ENCODE results near the gene SPATA12. TPM values are rescaled to one million over a fixed set of nuclear protein-coding genes. Genes with fewer than 3 reads are reported as not detected.

Gene SPATA12
- total and polyA plus RNA-seq, 2 donors (not counting 3 experiments of a cell fraction or from before 2014, with no cell fraction given) = 0.18 TPM; not detected in 1

DNA sequence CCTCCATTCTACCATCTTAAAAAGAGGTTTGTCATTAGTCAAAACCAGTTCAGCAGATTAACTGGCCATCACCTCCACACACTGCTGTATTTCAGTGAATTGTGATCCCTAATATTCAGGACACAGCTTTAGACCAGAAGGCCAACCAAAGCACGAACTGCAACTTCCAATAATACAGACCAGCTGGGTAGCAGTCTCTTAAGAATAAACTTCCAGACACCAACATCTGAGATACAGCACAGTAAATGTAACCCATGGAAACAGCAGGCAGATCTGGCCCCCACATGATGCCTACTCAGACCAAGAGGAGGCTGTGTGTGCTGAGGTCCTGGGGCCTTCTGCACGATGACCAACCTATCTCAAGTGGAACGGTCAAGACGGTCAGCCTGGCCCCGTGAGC is 34.9 kb downstream of the SPATA12 start:
- DNase-seq (ENCODE audit: low read depth, low spot score) = no peak
- dilution Hi-C loops (cut with MboI; ENCODE audit: extremely low pct_ligation_motif_present, low sequenced_read_pairs) (no loop called here), intact Hi-C loops (cut with micrococcal nuclease) (no loop called here)
- no TSS peak for BruUV-seq (replicated peaks)
- no peak overlapping the region for H3K4me2 ChIP-seq (ENCODE audit: insufficient read depth, low read length)
- no peaks in the 10 kb centered on the region for H4K20me1 ChIP-seq (replicated peaks; ENCODE audit: control insufficient read depth, extremely low read depth, insufficient read depth, low read length)
- ChIA-PET POLR2A (no interaction called here), CTCF (interaction anchor here (0.9 to 2.1 kb wide), 5 partner anchors 9 to 107 kb away, joined by 3 to 6 read pairs (median 4); no protein-coding TSS in a partner anchor)
- no peaks in the 10 kb centered on the region for H3K9me1 ChIP-seq (replicated peaks; ENCODE audit: control insufficient read depth, extremely low read depth, insufficient read depth, low read length)
- no peaks in the 10 kb centered on the region for H3K36me3 ChIP-seq (ENCODE audit: control insufficient read depth in 2 of 2, extremely low read depth in 1 of 2, insufficient read depth in 2 of 2, low read length in 2 of 2)
- H3K4me1 ChIP-seq (ENCODE audit: control insufficient read depth, extremely low read depth, insufficient read depth, low read length) = peaks cover 6% of the 10 kb centered on the region
- H3K9me3 ChIP-seq (replicated peaks; ENCODE audit: control insufficient read depth, insufficient read depth, low read length) = no peaks in the 10 kb centered on the region
- TF ChIP-seq, protein P1, sequence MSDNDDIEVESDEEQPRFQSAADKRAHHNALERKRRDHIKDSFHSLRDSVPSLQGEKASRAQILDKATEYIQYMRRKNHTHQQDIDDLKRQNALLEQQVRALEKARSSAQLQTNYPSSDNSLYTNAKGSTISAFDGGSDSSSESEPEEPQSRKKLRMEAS (IDR thresholded peaks at IDR 0.05; ENCODE audit: insufficient read depth, insufficient read length) = no peak
- no peak for TF ChIP-seq GATA2 (IDR thresholded peaks at IDR 0.05; ENCODE audit: insufficient read depth, insufficient read length, low read depth, low read length)
- H3K27ac ChIP-seq (ENCODE audit: insufficient read depth, low read depth, low read length) = no peak overlapping the region
- H3K27me3 ChIP-seq (ENCODE audit: control insufficient read depth in 2 of 2, insufficient read depth in 2 of 2, low read length in 2 of 2) = peaks cover 0 to 5% of the 10 kb centered on the region in 2 experiments
- FAIRE-seq = no peak
- H2AFZ ChIP-seq (ENCODE audit: low read depth, low read length) = no peak overlapping the region
- H3K79me2 ChIP-seq (ENCODE audit: control insufficient read depth, insufficient read depth, low read length) = no peaks in the 10 kb centered on the region
- H3K4me3 ChIP-seq (replicated peaks in 1 of 3; ENCODE audit: insufficient read depth in 1 of 3, low read depth in 1 of 3, low read length in 3 of 3) = no peak overlapping the region
- H3K9ac ChIP-seq (replicated peaks; ENCODE audit: extremely low read depth, insufficient read depth, low read length) = no peak overlapping the region

DNA sequence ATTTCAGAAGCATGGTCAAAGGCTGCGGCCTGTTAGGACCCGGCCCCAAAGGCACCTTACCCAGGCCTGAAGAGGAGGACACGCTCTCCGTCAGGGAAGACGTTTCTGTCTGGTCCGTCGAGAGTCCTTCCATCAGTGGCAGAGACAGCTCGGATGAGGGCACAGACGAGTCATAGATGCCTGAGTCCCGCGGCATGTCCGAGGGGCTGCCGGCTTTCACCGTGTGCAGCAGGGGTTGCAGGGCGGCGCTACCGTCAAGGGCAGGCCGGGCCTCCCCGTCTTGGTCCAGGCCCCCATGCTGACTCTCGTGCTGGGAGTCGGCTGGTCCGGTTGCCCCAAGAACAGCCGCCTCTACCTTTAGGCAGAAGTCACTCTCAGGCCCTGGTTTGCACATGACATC is 37.1 kb downstream of the SPATA12 start:
- H4K20me1 ChIP-seq (replicated peaks; ENCODE audit: control insufficient read depth, extremely low read depth, insufficient read depth, low read length) = no peaks in the 10 kb centered on the region
- intact Hi-C loops (cut with micrococcal nuclease) = no loop called here
- POLR2A ChIA-PET = no interaction called here
- H2AFZ ChIP-seq (ENCODE audit: low read depth, low read length) = no peak overlapping the region
- CTCF ChIA-PET = interaction anchor here (1.6 kb wide), 1 partner anchor 82 kb away, joined by 3 read pairs; no protein-coding TSS in a partner anchor
- no peaks in the 10 kb centered on the region for H3K9me3 ChIP-seq (replicated peaks; ENCODE audit: control insufficient read depth, insufficient read depth, low read length)
- BruUV-seq (replicated peaks) = no TSS peak
- H3K4me2 ChIP-seq (ENCODE audit: insufficient read depth, low read length) = no peak overlapping the region
- no peaks in the 10 kb centered on the region for H3K9me1 ChIP-seq (replicated peaks; ENCODE audit: control insufficient read depth, extremely low read depth, insufficient read depth, low read length)
- H3K9ac ChIP-seq (replicated peaks; ENCODE audit: extremely low read depth, insufficient read depth, low read length) = no peak overlapping the region
- H3K4me1 ChIP-seq (ENCODE audit: control insufficient read depth, extremely low read depth, insufficient read depth, low read length) = peaks cover 6% of the 10 kb centered on the region
- DNase-seq (ENCODE audit: low read depth, low spot score) = no peak
- dilution Hi-C loops (cut with MboI; ENCODE audit: extremely low pct_ligation_motif_present, low sequenced_read_pairs) = no loop called here
- TF ChIP-seq EZH2 (IDR thresholded peaks at IDR 0.05; ENCODE audit: borderline replicate concordance, low read depth, low read length, severe bottlenecking) (no peak), GATA2 (IDR thresholded peaks at IDR 0.05; ENCODE audit: insufficient read depth, insufficient read length, low read depth, low read length) (no peak), JUN (IDR thresholded peaks at IDR 0.05; ENCODE audit: borderline replicate concordance, insufficient read depth, insufficient read length, low read depth) (no peak), POLR2A (IDR thresholded peaks at IDR 0.05; ENCODE audit: low read depth, low read length) (no peak), MYC (IDR thresholded peaks at IDR 0.05; ENCODE audit: low read depth, low read length) (no peak), POLR2AphosphoS5 (IDR thresholded peaks at IDR 0.05; ENCODE audit: insufficient read depth, low read depth, low read length) (no peak), FOS (IDR thresholded peaks at IDR 0.05; ENCODE audit: borderline replicate concordance, insufficient read depth, low read length) (no peak)
- TF ChIP-seq, protein P1 (IDR thresholded peaks at IDR 0.05; ENCODE audit: insufficient read depth, insufficient read length) = no peak
- TF ChIP-seq, protein P2, sequence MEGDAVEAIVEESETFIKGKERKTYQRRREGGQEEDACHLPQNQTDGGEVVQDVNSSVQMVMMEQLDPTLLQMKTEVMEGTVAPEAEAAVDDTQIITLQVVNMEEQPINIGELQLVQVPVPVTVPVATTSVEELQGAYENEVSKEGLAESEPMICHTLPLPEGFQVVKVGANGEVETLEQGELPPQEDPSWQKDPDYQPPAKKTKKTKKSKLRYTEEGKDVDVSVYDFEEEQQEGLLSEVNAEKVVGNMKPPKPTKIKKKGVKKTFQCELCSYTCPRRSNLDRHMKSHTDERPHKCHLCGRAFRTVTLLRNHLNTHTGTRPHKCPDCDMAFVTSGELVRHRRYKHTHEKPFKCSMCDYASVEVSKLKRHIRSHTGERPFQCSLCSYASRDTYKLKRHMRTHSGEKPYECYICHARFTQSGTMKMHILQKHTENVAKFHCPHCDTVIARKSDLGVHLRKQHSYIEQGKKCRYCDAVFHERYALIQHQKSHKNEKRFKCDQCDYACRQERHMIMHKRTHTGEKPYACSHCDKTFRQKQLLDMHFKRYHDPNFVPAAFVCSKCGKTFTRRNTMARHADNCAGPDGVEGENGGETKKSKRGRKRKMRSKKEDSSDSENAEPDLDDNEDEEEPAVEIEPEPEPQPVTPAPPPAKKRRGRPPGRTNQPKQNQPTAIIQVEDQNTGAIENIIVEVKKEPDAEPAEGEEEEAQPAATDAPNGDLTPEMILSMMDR (IDR thresholded peaks at IDR 0.05; ENCODE audit: extremely low read depth in 1 of 2, insufficient read depth in 1 of 2, low read depth in 1 of 2, low read length in 2 of 2) = no peak
- H3K27ac ChIP-seq (ENCODE audit: insufficient read depth, low read depth, low read length) = no peak overlapping the region
- H3K4me3 ChIP-seq (replicated peaks in 1 of 3; ENCODE audit: insufficient read depth in 1 of 3, low read depth in 1 of 3, low read length in 3 of 3) = no peak overlapping the region
- peaks cover 0 to 5% of the 10 kb centered on the region in 2 experiments for H3K27me3 ChIP-seq (ENCODE audit: control insufficient read depth in 2 of 2, insufficient read depth in 2 of 2, low read length in 2 of 2)
- H3K36me3 ChIP-seq (ENCODE audit: control insufficient read depth in 2 of 2, extremely low read depth in 1 of 2, insufficient read depth in 2 of 2, low read length in 2 of 2) = no peaks in the 10 kb centered on the region
- no peaks in the 10 kb centered on the region for H3K79me2 ChIP-seq (ENCODE audit: control insufficient read depth, insufficient read depth, low read length)
- no peak for FAIRE-seq

Measured in endothelial cell of umbilical vein (primary cell).